Cardiac muscle cell (in vitro differentiated cells and primary cell): ENCODE results near the gene MAP3K5. TPM values are rescaled to one million over a fixed set of nuclear protein-coding genes. Genes with fewer than 3 reads are reported as not detected.
"Not testable (repeated sequence)": the region's sequence is repeated elsewhere in the genome, so short reads cannot be mapped to it uniquely, and the experiment has no call there.

Experiments
- DNase-seq, 2 donors: peaks; one replicate each; pipeline versions ENCODE4 v3.0.0 to v3.0.0-alpha.2; 2010 to 2017; ENCODE audit warnings: low read depth in 1 of 2, low spot score in 1 of 2
- H3K27ac ChIP-seq: fragments of 200-600 bp; sonication (generic); 2 replicates; pipeline ENCODE4 v1.5.1; 2016
- H3K27me3 ChIP-seq: fragments of 200-600 bp; sonication (generic); 2 replicates; pipeline ENCODE4 v1.6.0; 2016; ENCODE audit warnings: control low read depth
- H3K36me3 ChIP-seq: fragments of 200-600 bp; sonication (generic); 2 replicates; pipeline ENCODE4 v1.5.1; 2016; ENCODE audit warnings: control low read depth
- H3K4me1 ChIP-seq: fragments of 200-600 bp; sonication (generic); 2 replicates; pipeline ENCODE4 v1.8.1; 2017; ENCODE audit warnings: low read depth, mild to moderate bottlenecking, mixed run types
- H3K4me3 ChIP-seq: fragments of 200-600 bp; sonication (generic); 2 replicates; pipeline ENCODE4 v1.5.1; 2016; ENCODE audit warnings: mild to moderate bottlenecking
- H3K9me3 ChIP-seq: fragments of 200-600 bp; sonication (generic); 2 replicates; pipeline ENCODE4 v1.5.1; 2017; ENCODE audit warnings: low read depth, mild to moderate bottlenecking, control low read depth
- polyA plus RNA-seq: library from polyadenylated mRNA; unstranded; fragments of >200 nt; fragmentation: Nextera tagmentation; extraction: Ambion mirVana; gene quantifications from 2 replicates; pipeline ENCODE4 v1.2.1, GENCODE V29; 2016
- total RNA-seq: library from RNA; depleted of rRNA; stranded (reverse); fragments of >200 nt; gene quantifications from 2 replicates; pipeline ENCODE4 v1.2.3, GENCODE V29; 2016
- TF ChIP-seq, protein P1 (sequence below): IDR thresholded peaks from 2 replicates; pipeline ENCODE4 v1.5.1; 2012; ENCODE audit warnings: low read depth, mild to moderate bottlenecking, low read length

Gene MAP3K5
- total and polyA plus RNA-seq, 2 experiments from 2014 or later, result 2.8 to 3.0 TPM

DNA sequence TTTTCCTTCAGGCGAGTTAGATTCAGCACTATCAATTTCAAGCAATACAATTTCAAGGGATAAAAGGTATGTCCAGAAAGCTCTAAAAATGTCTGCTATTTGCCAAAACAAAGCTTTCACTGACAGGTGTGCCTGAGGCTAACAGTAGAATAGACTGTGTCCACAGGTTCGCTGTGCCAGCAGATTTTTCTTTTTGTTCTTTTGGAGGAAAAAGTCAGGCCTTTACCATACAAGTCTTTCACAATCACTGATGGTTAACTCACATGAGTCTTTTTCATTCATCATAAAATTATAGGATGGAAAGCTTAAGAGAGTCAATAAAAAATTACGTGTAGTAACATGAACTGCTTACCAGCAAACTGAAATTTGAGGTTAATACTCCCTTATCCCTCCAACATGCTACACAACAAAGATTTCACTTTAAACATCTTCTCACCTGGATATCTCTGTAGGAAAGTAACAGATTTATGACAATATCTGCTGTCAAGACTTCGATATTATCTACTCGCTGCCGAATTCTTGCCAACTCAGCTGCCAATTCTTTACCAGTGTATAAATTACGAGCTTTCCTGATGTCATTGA, 95.4 kb downstream of the MAP3K5 start:
- Histone ChIP-seq H3K27me3 (no peaks in the 10 kb centered on the region), H3K36me3 (no peaks in the 10 kb centered on the region), H3K4me1 (no peaks in the 10 kb centered on the region), H3K27ac (no peak overlapping the region), H3K4me3 (no peak overlapping the region), H3K9me3 (no peaks in the 10 kb centered on the region)
- TF ChIP-seq, protein P1, sequence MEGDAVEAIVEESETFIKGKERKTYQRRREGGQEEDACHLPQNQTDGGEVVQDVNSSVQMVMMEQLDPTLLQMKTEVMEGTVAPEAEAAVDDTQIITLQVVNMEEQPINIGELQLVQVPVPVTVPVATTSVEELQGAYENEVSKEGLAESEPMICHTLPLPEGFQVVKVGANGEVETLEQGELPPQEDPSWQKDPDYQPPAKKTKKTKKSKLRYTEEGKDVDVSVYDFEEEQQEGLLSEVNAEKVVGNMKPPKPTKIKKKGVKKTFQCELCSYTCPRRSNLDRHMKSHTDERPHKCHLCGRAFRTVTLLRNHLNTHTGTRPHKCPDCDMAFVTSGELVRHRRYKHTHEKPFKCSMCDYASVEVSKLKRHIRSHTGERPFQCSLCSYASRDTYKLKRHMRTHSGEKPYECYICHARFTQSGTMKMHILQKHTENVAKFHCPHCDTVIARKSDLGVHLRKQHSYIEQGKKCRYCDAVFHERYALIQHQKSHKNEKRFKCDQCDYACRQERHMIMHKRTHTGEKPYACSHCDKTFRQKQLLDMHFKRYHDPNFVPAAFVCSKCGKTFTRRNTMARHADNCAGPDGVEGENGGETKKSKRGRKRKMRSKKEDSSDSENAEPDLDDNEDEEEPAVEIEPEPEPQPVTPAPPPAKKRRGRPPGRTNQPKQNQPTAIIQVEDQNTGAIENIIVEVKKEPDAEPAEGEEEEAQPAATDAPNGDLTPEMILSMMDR, result no peak
- DNase-seq, result no peak

DNA sequence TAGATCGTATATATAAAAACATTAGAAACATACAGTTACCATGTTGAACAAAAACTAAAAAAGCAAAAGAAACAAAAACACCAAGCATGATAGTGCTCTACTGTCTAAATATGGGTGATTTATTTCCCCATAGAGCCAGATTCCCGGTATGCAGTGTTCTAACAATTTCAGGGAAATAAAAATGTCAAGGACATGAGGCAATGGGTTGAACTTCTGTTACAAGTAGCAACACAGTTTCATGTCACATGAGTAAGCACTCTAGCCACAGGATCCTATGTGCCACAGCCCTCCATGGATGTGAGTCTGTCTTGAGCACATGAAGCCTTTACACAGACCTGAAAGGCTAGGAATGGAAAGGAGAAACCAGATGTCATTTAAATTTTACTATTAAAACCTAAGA, 96.0 kb downstream of the MAP3K5 start:
- H3K27ac ChIP-seq, result no peak overlapping the region
- DNase-seq, result peak in 1 of 2 donors; percentile 28
- no peaks in the 10 kb centered on the region for H3K4me1 ChIP-seq
- no peaks in the 10 kb centered on the region for H3K36me3 ChIP-seq
- no peak overlapping the region for H3K4me3 ChIP-seq
- TF ChIP-seq, protein P1, result no peak
- H3K9me3 ChIP-seq, result no peaks in the 10 kb centered on the region
- no peaks in the 10 kb centered on the region for H3K27me3 ChIP-seq

- H3K9me3 ChIP-seq, result no peaks in the 10 kb centered on the region
- TF ChIP-seq, protein P1, result no peak
- H3K36me3 ChIP-seq, result no peaks in the 10 kb centered on the region
- H3K4me3 ChIP-seq, result no peak overlapping the region
- no peak for DNase-seq
- no peaks in the 10 kb centered on the region for H3K27me3 ChIP-seq
- no peak overlapping the region for H3K27ac ChIP-seq
- no peaks in the 10 kb centered on the region for H3K4me1 ChIP-seq
Measured at GRCh38 chr6:136695412-136695811, 96.9 kb downstream of the MAP3K5 start.

GRCh38 chr6:136693090-136693489, 99.2 kb downstream of the MAP3K5 start:
- H3K36me3 ChIP-seq, result no peaks in the 10 kb centered on the region
- H3K27ac ChIP-seq, result no peak overlapping the region
- H3K4me1 ChIP-seq, result no peaks in the 10 kb centered on the region
- TF ChIP-seq, protein P1, result no peak
- no peak overlapping the region for H3K4me3 ChIP-seq
- no peak for DNase-seq
- H3K9me3 ChIP-seq, result no peaks in the 10 kb centered on the region
- no peaks in the 10 kb centered on the region for H3K27me3 ChIP-seq

DNA sequence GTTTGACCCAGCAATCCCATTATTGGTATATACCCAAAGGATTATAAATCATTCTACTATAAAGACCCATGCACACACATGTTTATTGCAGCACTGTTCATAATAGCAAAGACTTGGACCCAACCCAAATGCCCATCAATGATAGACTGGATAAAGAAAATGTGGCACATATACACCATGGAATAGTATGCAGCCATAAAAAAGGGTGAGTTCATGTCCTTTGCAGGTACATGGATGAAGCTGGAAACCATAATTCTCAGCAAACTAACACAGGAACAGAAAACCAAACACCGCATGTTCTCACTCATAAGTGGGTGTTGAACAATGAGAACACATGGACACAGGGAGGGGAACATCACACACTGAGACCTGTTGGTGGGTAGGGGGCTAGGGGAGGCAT, 104.4 kb downstream of the MAP3K5 start:
- H3K4me3 ChIP-seq, H3K27me3 ChIP-seq, H3K27ac ChIP-seq, DNase-seq, H3K9me3 ChIP-seq, H3K4me1 ChIP-seq, H3K36me3 ChIP-seq: not testable (repeated sequence)

DNA sequence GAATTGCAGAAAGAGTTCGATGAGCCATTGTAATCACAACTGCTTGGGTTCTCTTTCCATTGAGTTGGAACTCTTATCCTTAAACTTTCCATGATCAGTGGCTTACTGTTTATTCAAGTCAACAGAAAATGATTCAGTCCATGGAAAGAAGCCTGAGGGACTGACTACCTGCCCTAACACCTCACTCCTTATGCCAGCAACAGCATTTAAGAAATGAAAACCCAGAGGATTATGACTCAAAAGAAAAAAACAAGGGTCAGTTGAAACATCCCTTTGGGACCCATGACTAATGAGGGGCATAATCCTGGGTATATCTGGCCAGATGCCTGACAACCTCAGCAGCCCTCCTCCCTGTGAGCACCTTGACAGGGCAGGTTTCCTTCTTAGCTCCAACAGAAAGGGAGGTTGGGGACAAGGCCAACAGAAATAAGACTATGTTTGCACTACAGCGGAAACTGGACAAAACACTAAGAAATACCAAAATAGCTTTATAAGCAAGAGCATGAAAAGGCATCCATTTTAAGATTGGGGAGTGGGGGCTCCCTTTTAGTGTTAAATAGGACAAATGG, 106.7 kb downstream of the MAP3K5 start:
- TF ChIP-seq, protein P1, result no peak
- no peak for DNase-seq
- H3K36me3 ChIP-seq, result no peaks in the 10 kb centered on the region
- H3K27me3 ChIP-seq, result no peaks in the 10 kb centered on the region
- no peaks in the 10 kb centered on the region for H3K9me3 ChIP-seq
- H3K4me1 ChIP-seq, result no peaks in the 10 kb centered on the region
- H3K27ac ChIP-seq, result no peak overlapping the region
- no peak overlapping the region for H3K4me3 ChIP-seq
